Muscle layer of duodenum (tissue), 2 donors: ENCODE data around the gene NAA38.

ENCODE experiments used
- H3K27ac ChIP-seq: one replicate; pipeline ENCODE4 v1.7.0; 2013; ENCODE audit warnings: mild to moderate bottlenecking, low read length
- H3K27me3 ChIP-seq: one replicate; pipeline ENCODE4 v1.7.0; 2013; ENCODE audit warnings: low read depth, mild to moderate bottlenecking, control low read depth, low read length
- H3K36me3 ChIP-seq, 2 donors: one replicate each; pipeline ENCODE4 v1.7.0; 2013; ENCODE audit warnings: low read length in 2 of 2, control low read depth in 1 of 2, mild to moderate bottlenecking in 1 of 2; ENCODE audit not compliant: insufficient read depth in 2 of 2, control insufficient read depth in 1 of 2
- H3K4me1 ChIP-seq, 2 donors: one replicate each; pipeline ENCODE4 v1.7.0; 2013; ENCODE audit warnings: low read length in 2 of 2, mild to moderate bottlenecking in 2 of 2, control low read depth in 1 of 2, moderate library complexity in 1 of 2; ENCODE audit not compliant: insufficient read depth in 2 of 2, control insufficient read depth in 1 of 2
- H3K4me3 ChIP-seq, 2 donors: one replicate each; pipeline ENCODE4 v1.7.0; 2013; ENCODE audit warnings: low read length in 2 of 2, low read depth in 1 of 2, mild to moderate bottlenecking in 1 of 2
- H3K9me3 ChIP-seq, 2 donors: one replicate each; pipeline ENCODE4 v1.7.0; 2013; ENCODE audit warnings: low read length in 2 of 2, control low read depth in 1 of 2, mild to moderate bottlenecking in 1 of 2; ENCODE audit not compliant: control insufficient read depth in 1 of 2
- donor health status: healthy.

The NAA38 gene

GRCh38 chr17:7887482-7888183 lies 30.3 kb upstream of the NAA38 start:
- peak overlapping the region; percentile 75 to 90 for H3K4me3 ChIP-seq
- no peaks in the 10 kb centered on the region for H3K9me3 ChIP-seq
- H3K27ac ChIP-seq = peak overlapping the region; percentile 94
- H3K4me1 ChIP-seq = peaks cover 34 to 57% of the 10 kb centered on the region in 2 donors
- H3K36me3 ChIP-seq = peaks cover 6 to 14% of the 10 kb centered on the region in 2 donors
- no peaks in the 10 kb centered on the region for H3K27me3 ChIP-seq

- peaks cover 37 to 62% of the 10 kb centered on the region in 2 donors for H3K4me1 ChIP-seq
- peak overlapping the region; percentile 94 for H3K27ac ChIP-seq
- no peaks in the 10 kb centered on the region for H3K27me3 ChIP-seq
- H3K36me3 ChIP-seq = peaks cover 5 to 12% of the 10 kb centered on the region in 2 donors
- peak overlapping the region; percentile 75 to 90 for H3K4me3 ChIP-seq
- no peaks in the 10 kb centered on the region for H3K9me3 ChIP-seq
Observed at GRCh38 chr17:7887038-7887481, 29.7 kb upstream of the NAA38 start.

- H3K4me3 ChIP-seq = peak overlapping the region; percentile 75 to 90
- H3K36me3 ChIP-seq = peaks cover 0 to 8% of the 10 kb centered on the region in 2 donors
- no peaks in the 10 kb centered on the region for H3K9me3 ChIP-seq
- H3K27me3 ChIP-seq = no peaks in the 10 kb centered on the region
- H3K4me1 ChIP-seq = peaks cover 43 to 69% of the 10 kb centered on the region in 2 donors
- H3K27ac ChIP-seq = peak overlapping the region; percentile 94
Observed at GRCh38 chr17:7886227-7887037, 29.1 kb upstream of the NAA38 start.

GRCh38 chr17:7885367-7886226 lies 28.2 kb upstream of the NAA38 start:
- no peaks in the 10 kb centered on the region for H3K9me3 ChIP-seq
- no peaks in the 10 kb centered on the region for H3K27me3 ChIP-seq
- H3K4me1 ChIP-seq = peaks cover 46 to 71% of the 10 kb centered on the region in 2 donors
- H3K27ac ChIP-seq = peak overlapping the region; percentile 94
- peak overlapping the region; percentile 75 to 90 for H3K4me3 ChIP-seq
- peaks cover 2 to 4% of the 10 kb centered on the region in 2 donors for H3K36me3 ChIP-seq

- Histone ChIP-seq H3K9me3 (no peaks in the 10 kb centered on the region), H3K27ac (no peak overlapping the region), H3K27me3 (no peaks in the 10 kb centered on the region), H3K4me1 (peaks cover 45 to 65% of the 10 kb centered on the region in 2 donors), H3K4me3 (peak overlapping the region in 1 of 2 donors; percentile 90), H3K36me3 (peaks cover 6% of the 10 kb centered on the region in 2 donors)
Observed at GRCh38 chr17:7884581-7885366, 27.4 kb upstream of the NAA38 start.

GRCh38 chr17:7883781-7884386 lies 26.5 kb upstream of the NAA38 start:
- H3K27ac ChIP-seq = peak overlapping the region; percentile 54
- no peaks in the 10 kb centered on the region for H3K27me3 ChIP-seq
- H3K4me1 ChIP-seq = peaks cover 37 to 56% of the 10 kb centered on the region in 2 donors
- peak overlapping the region in 1 of 2 donors; percentile 18 for H3K4me3 ChIP-seq
- peaks cover 6 to 9% of the 10 kb centered on the region in 2 donors for H3K36me3 ChIP-seq
- no peaks in the 10 kb centered on the region for H3K9me3 ChIP-seq

DNA sequence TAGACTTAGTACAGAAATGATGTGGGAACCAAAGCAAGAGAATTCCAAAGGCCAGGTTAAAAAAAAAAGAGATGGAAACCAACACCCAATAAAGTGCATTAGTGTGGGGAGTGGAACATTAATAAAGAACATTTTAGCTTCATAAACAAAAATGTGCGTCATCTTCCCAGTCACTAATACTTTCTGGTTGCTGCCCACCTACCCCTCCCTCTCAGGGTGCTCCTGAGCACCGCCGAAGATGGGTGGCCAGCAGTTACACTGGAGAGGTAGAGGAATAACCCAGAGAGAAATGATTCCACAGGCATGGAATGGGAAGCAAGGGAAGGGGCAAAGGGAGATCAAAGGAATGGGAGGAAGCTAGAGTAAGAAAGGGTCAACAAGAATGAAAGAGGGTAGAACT lies 25.3 kb upstream of the NAA38 start:
- no peaks in the 10 kb centered on the region for H3K27me3 ChIP-seq
- no peak overlapping the region for H3K4me3 ChIP-seq
- peaks cover 7 to 9% of the 10 kb centered on the region in 2 donors for H3K36me3 ChIP-seq
- H3K27ac ChIP-seq = peak overlapping the region; percentile 54
- peaks cover 28 to 44% of the 10 kb centered on the region in 2 donors for H3K4me1 ChIP-seq
- H3K9me3 ChIP-seq = no peaks in the 10 kb centered on the region

DNA sequence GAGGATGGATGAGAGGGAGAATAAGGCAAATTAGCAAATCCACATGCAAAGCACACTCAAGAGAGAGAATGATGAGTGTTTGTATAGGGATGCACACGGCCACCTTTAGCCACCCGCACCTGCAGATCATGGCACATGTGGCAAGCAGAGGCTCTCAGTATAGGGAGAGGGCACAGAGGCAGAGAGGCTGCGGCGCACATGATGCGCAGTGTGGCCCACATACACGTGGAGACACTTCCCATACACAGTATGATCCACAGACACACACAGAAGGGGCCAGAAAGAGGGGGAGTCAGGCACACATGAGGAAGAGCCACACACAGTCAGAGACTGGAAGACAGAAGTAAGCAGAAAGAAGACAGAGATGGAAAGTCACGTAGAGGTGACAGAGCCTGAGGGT lies 24.7 kb upstream of the NAA38 start:
- Histone ChIP-seq H3K27ac (peak overlapping the region; percentile 6), H3K4me1 (peaks cover 27 to 38% of the 10 kb centered on the region in 2 donors), H3K36me3 (peaks cover 9 to 10% of the 10 kb centered on the region in 2 donors), H3K4me3 (no peak overlapping the region), H3K27me3 (no peaks in the 10 kb centered on the region), H3K9me3 (no peaks in the 10 kb centered on the region)

GRCh38 chr17:7881276-7882054 lies 24.1 kb upstream of the NAA38 start:
- H3K4me1 ChIP-seq = peaks cover 21 to 32% of the 10 kb centered on the region in 2 donors
- no peaks in the 10 kb centered on the region for H3K27me3 ChIP-seq
- H3K9me3 ChIP-seq = no peaks in the 10 kb centered on the region
- H3K27ac ChIP-seq = peak overlapping the region; percentile 6
- no peak overlapping the region for H3K4me3 ChIP-seq
- H3K36me3 ChIP-seq = peaks cover 9 to 10% of the 10 kb centered on the region in 2 donors
